T47D (cell line): Measurements from ENCODE around the gene CCND1.
"Not testable (repeated sequence)": the region's sequence is repeated elsewhere in the genome, so short reads cannot be mapped to it uniquely, and the experiment has no call there.

Source experiments
- DNase-seq, 2 experiments: peaks; one replicate each; pipeline versions ENCODE4 v3.0.0 to v3.0.0-alpha.2; 2011 to 2012; ENCODE audit warnings: low read depth in 1 of 2, low spot score in 1 of 2
- JUND ChIP-seq: IDR thresholded peaks from 2 replicates; pipeline ENCODE4 v1.6.1; 2012; ENCODE audit warnings: low read depth
- in situ Hi-C: cut with HindIII; loops from 2 replicates; pipeline ENCODE4 v1.10.0; 2016; ENCODE audit warnings: low sequenced_read_pairs, low pct_unique_long_range_greater_than_20kb

CCND1 gene

GRCh38 chr11:69671734-69672465, 30.9 kb downstream of the CCND1 start:
- no peak for DNase-seq
- in situ Hi-C loops: loop anchor here (25.0 kb wide), 1 partner anchor 560 kb away; no protein-coding TSS in a partner anchor
- no peak for TF ChIP-seq JUND

- no peak for TF ChIP-seq JUND
- DNase-seq: no peak
- in situ Hi-C loops: loop anchor here (25.0 kb wide), 1 partner anchor 562 kb away; no protein-coding TSS in a partner anchor
These were observed 33.4 kb downstream of the CCND1 start for GRCh38 chr11:69674267-69674885.

GRCh38 chr11:69674886-69675714, 34.1 kb downstream of the CCND1 start, which contains the start of gene LTO1:
Gene LTO1 (minus strand): TSS chr11:69675353. CDS start chr11:69675239, 114 bp downstream.
- in situ Hi-C loops: loop anchor here (25.0 kb wide), 1 partner anchor 563 kb away; no protein-coding TSS in a partner anchor
- peak; percentile 98 to 99 for DNase-seq
- no peak for TF ChIP-seq JUND

- no peak for DNase-seq
- in situ Hi-C loops: no loop called here
- TF ChIP-seq JUND: no peak
These were observed 36.8 kb downstream of the CCND1 start for GRCh38 chr11:69677749-69678148.

- in situ Hi-C loops: no loop called here
- no peak for TF ChIP-seq JUND
- DNase-seq: no peak
These were observed 39.7 kb downstream of the CCND1 start for GRCh38 chr11:69680688-69681087.

GRCh38 chr11:69682221-69682620, 41.3 kb downstream of the CCND1 start:
- DNase-seq: no peak
- in situ Hi-C loops: no loop called here
- TF ChIP-seq JUND: no peak

- no peak for TF ChIP-seq JUND
- in situ Hi-C loops: no loop called here
- DNase-seq: no peak
These were observed 41.8 kb downstream of the CCND1 start for GRCh38 chr11:69682681-69683326.

- no peak for TF ChIP-seq JUND
- DNase-seq: peak in 1 of 2 experiments; percentile 83
- in situ Hi-C loops: no loop called here
These were observed 42.9 kb downstream of the CCND1 start for GRCh38 chr11:69683764-69684333.

GRCh38 chr11:69684651-69685050, 43.7 kb downstream of the CCND1 start:
- in situ Hi-C loops: no loop called here
- TF ChIP-seq JUND: no peak
- DNase-seq: no peak

GRCh38 chr11:69685348-69685747, 44.4 kb downstream of the CCND1 start:
- in situ Hi-C loops: no loop called here
- no peak for DNase-seq
- no peak for TF ChIP-seq JUND

- no peak for DNase-seq
- in situ Hi-C loops: no loop called here
- no peak for TF ChIP-seq JUND
These were observed 45.5 kb downstream of the CCND1 start for GRCh38 chr11:69686452-69686851.

GRCh38 chr11:69686856-69687255, 45.9 kb downstream of the CCND1 start:
- in situ Hi-C loops: no loop called here
- no peak for DNase-seq
- no peak for TF ChIP-seq JUND

- in situ Hi-C loops, DNase-seq: not testable (repeated sequence)
These were observed 47.2 kb downstream of the CCND1 start for GRCh38 chr11:69687969-69688771.
